ENCODE data around the gene NUB1.

NUB1 gene

DNA sequence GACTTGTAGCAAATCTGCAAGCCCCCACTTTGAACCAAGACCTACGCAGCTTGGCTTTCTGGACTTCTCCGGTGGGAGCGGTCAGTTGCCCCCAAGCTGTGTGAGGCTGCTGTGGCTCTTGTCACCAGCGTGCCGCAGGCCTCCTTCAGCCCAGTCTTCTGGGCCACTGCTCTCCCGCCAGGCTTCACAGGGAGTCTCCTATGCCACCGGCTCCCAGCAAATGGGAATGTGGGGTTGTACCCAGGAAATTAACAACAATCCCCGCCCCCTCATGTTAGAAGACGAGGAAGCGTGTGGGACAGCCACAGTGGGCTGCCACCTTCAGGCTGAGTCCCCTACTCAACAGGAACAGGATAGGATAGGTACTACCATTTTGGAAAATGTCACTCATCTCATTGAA, 64.0 kb downstream of the NUB1 start:
- no peak for DNase-seq (ENCODE audit: low read depth)

DNA sequence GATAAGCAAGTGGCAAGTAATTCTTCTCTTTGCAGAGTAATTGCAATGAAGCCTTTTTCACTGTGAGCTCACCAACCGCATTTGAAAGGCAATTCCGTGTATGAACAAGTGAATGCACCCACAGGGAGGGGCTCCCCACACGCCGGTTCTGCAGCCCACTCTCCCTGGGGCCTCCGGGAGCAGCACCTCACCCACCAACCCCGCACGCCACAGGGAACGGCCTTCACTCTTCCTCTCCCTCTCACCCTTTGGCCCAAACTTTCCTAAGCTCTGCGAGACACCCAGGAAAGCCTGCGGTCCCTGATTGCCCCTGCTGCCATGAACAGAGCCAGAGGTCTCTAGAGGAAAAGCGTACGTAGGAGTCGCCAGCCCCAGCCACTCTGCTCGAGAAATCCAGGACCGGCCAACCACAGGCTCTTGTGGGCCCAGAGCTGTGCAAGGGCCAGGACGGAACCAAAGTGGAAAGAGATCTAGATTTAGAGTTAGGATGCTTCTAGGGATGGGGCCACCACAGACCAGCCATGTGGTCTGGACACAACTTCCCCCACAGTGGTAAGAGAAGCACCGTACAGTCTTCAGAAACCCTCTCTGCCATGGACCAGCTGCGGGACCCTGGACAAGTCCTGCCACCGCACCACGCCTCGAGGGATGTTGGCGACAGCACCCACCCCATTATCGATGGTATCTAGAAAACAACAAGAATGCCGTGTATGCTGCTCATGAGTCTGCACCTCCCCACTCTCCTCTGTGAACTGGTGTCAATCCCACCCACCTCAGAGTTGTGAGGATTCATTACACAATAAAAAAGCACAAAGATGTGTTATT, 64.7 kb downstream of the NUB1 start:
- DNase-seq (ENCODE audit: low read depth) = no peak

DNA sequence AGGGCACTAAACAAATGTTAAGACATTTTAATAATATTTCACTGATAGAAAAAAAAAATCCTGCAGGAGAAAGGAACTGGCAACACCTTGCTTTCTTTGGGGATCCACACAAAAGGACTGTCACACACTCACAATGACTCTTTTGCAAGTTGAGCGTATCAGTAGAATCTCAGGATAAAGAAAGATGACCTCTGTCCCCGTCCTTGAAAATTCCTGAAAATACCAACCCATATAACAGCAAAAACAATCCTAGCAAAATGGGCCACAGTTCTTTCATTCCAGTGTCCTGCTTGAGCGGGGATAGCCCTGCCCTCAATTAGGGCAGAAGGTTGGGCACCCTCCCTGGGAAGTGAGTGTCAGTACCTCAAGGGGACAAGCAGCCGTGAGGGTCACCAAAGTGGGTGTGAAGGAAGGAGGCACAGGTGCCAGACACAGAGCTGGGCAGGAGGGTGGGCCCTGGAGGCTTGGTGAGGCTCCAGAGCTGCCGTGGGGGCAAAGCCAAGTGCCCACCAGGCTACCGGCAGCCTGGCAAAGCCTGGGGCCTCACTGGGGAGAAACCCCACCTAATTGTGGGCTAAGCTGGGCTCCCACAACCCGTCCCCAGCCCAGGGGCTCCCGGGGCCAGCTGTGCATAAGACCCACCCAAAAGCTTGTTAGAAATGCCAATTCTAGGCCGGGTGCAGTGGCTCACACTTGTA, 65.4 kb downstream of the NUB1 start:
- DNase-seq (ENCODE audit: low read depth) = no peak

DNA sequence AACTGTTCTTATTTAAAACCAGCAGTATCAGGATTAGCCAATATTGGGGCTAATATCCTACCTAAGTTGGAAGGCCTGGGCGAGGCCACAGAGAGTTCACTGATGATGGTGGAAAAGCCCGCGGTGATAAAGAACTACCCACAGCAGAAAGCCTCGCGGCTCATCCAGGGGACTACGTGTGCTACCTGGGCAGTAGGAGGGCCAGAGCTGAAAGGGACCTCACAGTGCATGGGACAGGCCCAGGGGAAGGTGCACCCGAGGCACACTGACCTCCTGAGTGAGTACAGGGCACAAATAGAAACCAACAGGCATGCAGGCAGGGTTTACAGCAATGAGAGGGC, 66.9 kb downstream of the NUB1 start:
- DNase-seq (ENCODE audit: low read depth) = no peak

DNA sequence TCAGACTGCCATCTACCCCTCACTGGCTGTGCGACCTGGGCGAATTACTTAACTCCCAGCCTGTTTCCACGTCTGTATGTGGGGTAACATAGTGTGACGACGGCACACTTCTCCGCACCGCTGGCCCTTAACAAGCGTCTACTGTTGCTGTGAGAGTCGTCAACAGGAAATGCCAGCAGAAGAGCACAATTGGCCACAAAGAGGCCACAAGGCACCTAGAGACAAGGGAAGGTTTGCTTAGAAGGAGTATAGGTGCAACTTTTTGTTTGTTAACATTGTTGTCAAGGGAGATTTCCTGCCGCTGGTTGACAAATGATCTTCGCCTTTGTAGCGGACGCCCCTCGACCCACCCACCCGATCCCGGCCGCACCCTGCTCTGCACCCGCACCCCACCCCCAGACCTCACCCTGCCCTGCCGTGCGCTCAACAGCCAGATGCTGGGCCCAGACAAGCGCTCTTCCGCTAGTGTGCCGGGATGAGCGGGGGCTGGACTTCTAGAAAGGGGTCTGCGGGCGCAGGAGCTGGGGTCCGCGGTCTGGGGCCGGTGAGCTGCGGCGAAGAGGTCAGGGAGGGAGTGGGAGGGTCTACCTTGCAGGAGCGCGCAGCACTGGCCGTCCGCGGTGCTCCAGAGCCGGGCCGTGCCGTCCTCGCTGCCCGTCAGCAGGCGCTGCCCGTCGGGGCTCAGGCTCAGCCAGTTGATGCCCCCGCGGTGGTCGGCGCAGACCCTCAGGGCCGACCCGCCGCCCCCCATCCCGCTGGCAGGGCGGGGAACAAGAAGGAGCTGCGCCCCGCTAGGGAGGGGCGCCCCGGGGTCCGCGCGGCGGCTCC, 67.4 kb downstream of the NUB1 start:
- no peak for DNase-seq (ENCODE audit: low read depth)

DNA sequence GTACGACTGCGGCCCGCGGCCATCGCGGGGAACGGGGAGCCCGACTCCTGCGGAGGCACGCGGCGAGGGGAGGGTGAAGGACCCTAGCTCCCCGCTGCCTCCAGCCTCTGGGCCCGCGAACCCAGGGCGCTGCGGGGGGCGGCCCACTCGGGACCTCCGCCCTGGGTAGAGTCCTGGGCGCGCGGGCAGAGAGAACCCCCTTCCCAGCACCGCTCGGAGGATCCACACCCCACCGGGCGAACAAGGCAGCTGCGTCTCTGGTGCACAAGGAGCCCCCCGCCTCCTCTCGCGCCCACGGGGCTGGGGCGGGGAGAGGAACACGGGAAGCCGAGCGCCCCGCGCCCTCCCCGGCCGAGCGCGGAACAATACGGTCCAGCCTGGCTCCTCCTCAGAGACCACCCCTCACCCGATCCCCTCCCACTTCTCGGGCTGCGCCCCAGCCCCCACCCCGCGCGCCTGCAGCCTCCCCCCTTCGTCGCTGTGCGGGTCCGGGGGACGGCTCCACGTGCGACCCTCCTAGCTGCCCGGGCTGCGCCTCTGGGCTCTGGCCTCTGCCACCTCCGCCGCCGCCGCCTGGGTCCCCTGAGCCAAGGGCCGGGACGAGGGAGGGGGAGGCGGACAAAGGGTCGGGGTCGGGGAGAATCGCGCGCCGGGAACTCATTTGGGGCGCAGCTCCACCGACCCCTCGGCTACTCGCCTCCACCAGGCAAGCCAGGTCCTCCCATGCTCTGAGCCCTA, 68.2 kb downstream of the NUB1 start, which contains the start of gene WDR86:
Gene WDR86, minus strand, starts transcription at position 372 of the 738 bp plus-strand sequence. CDS start 449 bp downstream, outside the sequence.
- no peak for DNase-seq (ENCODE audit: low read depth)

DNA sequence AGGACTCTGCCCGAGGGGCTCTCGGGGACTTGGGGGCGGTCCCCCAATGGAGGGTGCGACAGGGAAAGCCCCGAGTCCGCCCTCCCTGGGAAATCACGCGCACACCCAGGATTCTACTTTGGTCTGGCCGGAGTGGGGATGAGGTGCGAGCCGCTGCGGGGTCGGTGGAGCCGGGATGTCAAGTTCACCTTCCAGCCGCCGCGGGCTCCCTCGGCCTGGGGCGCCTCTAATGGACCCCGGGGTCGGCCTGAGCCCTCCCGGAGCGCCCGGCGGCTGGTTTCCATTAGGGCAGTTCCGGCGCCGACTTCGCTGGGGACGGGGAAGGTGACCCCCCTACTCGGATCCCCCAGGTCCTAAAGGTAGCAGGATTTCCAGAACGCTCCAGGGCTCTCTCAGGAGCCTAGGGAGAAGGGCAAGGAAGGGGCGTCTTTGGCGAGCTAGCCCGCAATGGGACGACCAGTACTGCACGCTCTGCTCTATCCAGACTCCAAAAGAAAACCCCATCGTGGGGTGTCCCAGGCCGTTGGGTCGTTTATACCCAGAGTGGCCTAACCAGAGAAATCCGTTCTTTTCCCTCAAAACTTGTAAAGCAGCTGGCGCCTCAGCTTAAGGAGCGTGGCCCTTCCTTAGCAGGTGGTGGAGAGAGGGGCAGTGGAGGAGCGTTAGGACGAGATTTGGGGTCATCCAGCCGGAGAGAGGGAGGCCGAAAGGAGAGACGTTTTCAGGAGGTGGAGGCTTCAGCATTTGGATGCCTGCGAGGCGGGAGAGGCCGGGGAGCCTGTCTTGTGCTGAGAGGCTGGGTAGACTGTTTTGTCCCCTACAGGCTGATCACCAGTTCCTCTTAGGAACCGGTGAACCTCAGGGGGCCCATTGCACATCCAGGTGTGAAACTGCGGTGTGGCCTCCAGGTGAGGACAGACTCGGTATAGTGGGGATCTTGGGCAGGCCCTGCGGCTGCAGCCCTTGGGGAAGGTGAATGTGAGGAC, 69.1 kb downstream of the NUB1 start:
- DNase-seq (ENCODE audit: low read depth) = no peak

DNA sequence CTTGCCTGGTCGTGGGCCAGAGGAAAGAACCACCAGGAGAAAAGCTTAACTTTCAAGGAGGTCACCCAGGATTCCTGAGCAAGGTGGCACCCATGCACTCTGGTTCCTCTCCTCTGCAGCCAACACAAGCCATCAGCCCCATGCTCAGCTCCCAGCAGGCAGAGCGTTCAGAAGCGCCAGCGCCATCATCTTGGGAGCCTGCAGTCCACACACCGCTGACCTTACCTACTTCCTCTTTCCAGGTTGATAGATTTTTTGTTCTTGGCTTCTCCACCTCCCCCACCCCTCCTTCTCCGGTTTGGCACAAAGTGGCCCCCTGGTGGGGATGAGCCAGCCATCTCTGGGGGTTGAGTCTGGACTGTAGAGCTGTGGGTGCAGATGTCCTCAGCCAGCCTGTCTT, 69.9 kb downstream of the NUB1 start:
- DNase-seq (ENCODE audit: low read depth) = no peak

DNA sequence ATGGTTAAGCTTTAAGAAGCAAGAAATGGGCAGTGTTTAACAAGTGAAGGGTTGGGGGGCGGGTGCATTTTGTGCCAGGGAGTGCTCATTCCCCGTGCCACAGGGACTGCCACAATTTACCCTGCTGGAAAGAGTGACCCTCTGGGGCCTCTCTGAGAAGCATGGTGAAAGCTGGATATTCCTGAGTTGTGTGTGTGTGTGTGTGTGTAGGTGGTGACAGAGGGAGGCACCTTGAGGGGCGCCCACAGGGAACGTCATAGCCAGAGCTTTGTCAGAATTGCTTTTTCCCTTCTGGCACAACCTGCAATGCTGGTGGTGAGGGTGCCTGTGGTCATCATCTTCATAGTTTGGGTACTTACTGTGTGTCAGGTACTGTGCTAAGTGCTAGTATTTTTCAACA, 70.7 kb downstream of the NUB1 start:
- no peak for DNase-seq (ENCODE audit: low read depth)

DNA sequence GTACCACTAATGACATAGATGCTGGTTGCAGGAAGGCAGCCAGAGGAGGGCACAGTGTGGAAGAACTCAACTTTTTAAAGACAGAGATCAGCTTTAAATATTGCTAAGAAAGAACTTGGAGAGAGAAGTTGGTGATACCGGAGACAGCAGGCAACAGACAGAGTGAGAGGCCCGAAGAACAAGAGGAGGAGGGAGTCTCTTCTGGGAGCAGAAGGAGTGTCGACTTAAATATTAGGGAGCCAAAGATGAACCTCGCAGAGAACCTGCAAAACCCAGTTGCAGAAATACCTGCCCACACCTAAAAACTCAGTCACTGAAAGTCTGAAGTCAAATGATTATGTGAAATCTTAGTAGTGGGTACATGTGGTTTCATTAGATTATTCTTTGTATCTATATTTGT, 71.6 kb downstream of the NUB1 start:
- no peak for DNase-seq (ENCODE audit: low read depth)

DNA sequence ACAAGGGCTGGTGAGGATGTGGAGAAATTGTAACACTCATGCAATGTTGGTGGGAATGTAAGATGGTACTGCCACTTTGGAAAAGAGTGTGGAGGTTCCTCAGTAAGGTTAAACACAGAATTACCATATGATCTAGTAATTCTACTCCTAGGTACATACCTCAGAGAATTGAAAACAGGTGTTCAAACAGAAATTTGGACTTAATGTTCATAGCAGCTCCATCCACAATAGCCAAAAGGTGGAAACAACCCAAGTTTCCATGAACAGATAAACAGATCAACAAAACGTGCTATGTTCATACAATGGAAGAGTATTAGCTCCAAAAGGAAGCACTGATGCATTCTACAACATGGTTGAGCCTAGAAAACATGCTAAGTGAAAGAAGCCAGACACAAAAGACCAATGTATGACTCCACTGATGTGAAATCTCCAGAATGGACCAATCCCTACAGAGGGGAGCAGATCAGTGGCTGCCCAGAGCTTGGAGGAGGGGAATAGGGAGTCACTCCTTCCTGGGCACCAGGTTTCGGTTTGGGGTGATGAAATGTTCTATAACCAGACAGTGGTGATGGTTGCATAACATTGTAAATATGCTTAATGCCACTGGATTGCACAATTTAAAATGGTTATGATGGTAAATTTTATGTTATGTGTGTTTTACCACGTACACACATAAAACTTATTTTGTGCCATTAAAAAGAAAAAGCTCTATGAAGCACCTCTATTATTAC, 73.9 kb downstream of the NUB1 start:
- no peak for DNase-seq (ENCODE audit: low read depth)

DNA sequence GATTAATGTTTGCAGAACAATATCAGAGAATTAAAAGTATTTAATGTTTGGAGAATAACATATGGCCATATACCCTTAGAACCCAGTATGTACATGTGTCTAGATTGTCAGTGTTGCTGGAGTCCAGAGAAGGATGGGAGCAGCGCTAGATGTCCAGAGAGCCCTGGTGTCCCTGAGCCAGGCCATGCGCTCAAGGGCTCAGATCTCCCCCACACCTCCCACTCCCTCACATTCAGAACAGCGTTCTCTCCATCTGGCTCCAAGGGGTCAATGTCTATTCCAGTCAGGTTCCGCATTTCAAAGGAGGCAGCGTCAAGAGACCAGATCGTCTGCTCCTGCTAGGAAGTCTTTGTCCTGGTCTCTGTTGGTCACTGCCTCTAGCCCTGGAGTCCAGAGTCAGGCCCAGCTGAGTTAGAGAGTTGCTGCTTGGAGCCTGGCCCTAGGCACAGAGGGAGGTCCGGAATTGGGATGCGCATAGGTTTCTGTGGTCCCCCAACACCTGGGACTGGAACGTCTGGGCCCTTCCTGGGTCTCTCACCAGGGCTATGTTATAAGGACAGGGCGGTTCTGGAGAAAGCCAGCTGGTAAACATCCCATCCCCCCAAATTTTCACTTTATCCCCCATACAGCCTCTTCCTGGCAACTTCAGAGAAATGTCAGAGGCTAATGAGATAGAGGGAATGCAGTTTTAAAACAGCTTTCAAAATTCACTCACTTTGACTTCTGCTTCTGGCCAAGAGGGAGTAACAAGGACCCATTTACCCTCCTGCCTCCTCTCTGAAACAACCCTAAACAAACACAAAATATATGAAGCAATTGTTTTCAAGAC, 74.7 kb downstream of the NUB1 start:
- no peak for DNase-seq (ENCODE audit: low read depth)

DNA sequence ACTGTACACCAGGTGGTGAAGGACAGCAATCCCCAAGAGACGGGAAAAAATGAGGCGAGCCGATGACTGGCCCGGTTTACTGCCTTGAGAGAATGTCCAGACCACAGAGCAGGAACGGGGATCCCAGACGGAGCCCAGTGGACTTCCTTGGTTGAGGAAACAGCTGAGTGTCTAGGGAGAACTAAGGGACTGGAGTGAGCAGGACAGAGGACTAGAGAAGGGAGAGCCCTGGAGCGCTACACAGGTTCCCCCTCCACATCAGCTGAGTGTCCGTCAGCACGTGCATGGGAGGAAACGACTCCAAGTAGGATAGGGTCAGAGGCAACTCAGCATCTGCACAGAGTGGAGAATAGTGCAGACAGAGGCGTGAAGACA, 75.3 kb downstream of the NUB1 start:
- DNase-seq (ENCODE audit: low read depth) = no peak

DNA sequence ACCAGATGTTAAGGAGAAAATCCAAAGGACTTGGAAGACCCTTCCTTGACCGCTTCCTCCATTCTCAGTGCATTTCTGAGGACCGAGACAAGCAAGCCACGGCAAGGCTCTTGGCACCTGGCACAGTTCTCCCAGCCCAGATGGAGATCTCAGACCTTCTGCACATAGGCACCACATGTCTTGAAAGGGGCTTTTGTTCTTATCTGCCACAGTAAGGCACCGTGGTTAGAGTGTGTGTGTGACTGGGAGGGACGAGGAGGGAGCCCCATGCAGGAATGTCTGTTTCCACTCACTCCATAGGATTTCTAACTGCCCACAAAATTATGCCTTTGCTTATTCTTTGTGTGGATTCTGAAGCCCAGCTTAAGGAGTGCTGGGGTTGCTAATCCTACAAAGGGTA, 78.5 kb downstream of the NUB1 start:
- no peak for DNase-seq (ENCODE audit: low read depth)

DNA sequence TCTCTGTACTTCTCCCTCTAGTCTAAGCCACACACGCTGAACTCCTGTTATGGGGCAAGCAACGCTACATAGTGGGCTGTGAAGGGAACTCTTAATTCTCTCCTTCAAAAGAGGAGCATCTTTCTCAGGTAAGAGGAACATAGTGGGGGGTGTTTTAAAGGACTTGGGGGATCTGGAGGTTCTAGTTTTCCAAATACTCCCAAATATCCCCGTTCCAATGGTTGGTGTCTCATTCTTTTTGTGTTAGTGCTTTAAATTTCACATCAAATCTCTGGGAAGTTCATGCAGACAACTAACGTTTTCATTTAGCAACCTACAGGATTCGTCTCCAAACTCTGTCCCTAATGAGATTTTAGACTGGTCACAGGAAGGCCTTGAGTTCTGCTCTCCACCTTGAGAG, 80.6 kb downstream of the NUB1 start:
- DNase-seq (ENCODE audit: low read depth) = no peak

DNA sequence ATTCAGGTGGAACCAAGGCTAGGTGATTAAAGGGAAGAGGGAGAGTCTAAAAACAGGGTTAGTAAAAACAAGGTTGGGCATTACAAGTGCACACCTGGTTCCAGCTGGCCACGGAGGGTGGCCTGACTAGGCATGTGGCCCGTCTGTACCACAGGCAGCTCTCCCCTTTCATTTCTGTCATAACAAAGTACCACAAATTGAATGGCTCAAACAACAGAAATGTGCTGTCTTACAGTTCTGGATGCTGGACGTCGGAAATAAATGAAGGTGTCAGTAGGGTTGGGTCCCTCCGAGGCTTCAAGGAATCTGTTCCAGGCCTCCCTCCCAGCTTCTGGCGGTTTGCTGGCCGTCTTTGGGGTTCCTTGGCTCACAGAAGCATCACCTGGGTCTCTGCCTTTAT, 81.6 kb downstream of the NUB1 start:
- DNase-seq (ENCODE audit: low read depth) = no peak

DNA sequence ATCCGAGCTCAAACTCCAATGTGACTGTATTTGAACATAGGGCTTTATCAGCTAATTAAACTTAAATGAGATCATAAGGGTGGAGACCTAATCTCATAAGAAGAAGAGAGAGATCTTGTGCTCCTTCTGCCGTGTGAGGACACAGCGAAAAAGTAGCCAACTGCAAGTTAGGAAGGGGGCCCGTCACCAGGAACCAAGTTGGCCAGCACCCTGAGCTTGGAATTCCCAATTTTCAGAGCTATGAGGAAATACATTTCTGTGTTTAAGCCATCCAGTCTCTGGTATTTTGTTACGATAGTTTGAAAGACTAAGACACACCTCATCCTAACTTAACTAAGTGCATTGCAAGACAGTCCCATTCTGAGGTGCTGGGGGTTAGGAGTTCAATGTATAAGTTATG, 82.3 kb downstream of the NUB1 start:
- DNase-seq (ENCODE audit: low read depth) = no peak

DNA sequence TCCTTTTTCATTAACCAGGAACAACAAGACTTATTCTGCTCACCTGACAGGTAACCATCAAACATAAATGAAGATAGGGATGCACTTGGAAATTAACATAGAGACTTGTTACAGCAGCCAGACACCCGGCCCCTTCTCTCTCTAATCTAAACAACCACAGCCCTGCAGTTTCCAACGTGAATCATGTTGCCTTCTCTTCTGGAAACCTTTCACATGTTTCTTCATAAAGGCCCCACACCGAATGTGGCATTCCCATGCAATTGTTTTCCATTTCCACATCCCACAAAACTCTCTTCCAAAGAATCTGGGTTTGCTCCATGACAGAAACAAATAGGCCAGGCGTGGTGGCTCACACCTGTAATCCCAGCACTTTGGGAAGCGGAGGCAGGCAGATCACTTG, 83.2 kb downstream of the NUB1 start:
- no peak for DNase-seq (ENCODE audit: low read depth)

DNA sequence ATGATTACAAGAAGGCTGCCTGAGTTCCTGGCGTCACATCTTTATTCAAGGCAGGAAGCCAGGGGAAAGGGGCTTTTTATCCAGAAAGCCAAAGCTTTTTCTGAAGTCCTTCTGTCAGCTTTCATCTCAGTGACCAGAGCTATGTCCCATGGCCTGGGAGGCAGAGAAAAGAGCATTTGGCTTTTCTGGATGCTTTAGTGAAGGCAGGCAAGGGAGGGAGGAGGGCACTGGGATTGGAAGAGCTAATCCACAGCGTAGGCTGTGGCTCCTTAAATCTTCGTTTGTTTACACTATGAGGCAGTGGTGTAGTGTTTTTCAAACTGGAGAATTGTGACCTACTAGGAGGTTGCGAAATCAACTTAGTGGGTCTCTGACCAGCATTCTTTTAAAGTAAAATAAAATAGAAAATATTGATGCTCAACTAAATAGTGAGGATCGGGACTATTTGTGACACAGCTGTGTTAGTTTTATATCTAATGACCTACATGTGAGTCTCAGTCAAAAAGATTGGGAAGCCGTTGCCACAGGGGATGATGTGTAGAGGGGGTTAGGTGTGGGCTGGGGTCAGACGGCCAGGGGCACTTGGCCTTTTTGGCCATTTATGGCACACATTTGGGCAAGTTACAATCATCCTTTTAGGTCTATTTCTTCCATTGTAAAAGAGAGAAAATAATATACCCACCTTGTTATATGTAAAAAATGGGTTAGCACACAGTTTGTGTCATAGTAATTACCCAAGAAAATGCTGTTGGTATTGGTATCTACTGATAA, 84.2 kb downstream of the NUB1 start:
- DNase-seq (ENCODE audit: low read depth) = no peak

Measured in activated T-cell treated with anti-CD3 and anti-CD28 coated beads for 48 hours (primary cell).